PFSK-1 (cell line): ENCODE data around the gene FAM151B. TPM values are rescaled to one million over a fixed set of nuclear protein-coding genes. Genes with fewer than 3 reads are reported as not detected.
A peak's percentile ranks its signal among the peaks of the same experiment; 100 is the strongest.

ENCODE experiments used
- FOXP2 ChIP-seq: optimal IDR thresholded peaks from 2 replicates; pipeline ENCODE3; 2011; ENCODE audit warnings: borderline replicate concordance, control low read depth, inconsistent platforms; ENCODE audit not compliant: insufficient read depth; ENCODE audit errors: extremely low read length, extremely low read depth
- POLR2AphosphoS5 ChIP-seq: IDR thresholded peaks from 2 replicates; pipeline ENCODE4 v1.6.1; 2012; ENCODE audit warnings: low read depth, mild to moderate bottlenecking, control low read depth, low read length, moderate library complexity
- REST ChIP-seq, 2 experiments: IDR thresholded peaks; 2 replicates each; pipeline versions ENCODE4 v1.6.1 to v1.8.0; 2011 to 2012; ENCODE audit warnings: low read depth in 2 of 2, low read length in 2 of 2, control low read depth in 1 of 2, inconsistent platforms in 1 of 2, mild to moderate bottlenecking in 1 of 2, moderate library complexity in 1 of 2; ENCODE audit not compliant: insufficient read depth in 1 of 2
- SIN3A ChIP-seq: IDR thresholded peaks from 2 replicates; pipeline ENCODE4 v1.6.1; 2012; ENCODE audit warnings: mild to moderate bottlenecking, low read length, moderate library complexity, borderline replicate concordance; ENCODE audit not compliant: insufficient read depth
- TAF1 ChIP-seq: IDR thresholded peaks from 2 replicates; pipeline ENCODE4 v1.6.1; 2012; ENCODE audit warnings: low read length, control low read depth, borderline replicate concordance; ENCODE audit not compliant: insufficient read depth
- polyA plus RNA-seq: library from polyadenylated mRNA; unstranded; fragments of >200 nt; gene quantifications from one replicate; pipeline ENCODE4 v1.2.1, GENCODE V29; 2012; ENCODE audit warnings: low read depth, missing spikeins; ENCODE audit not compliant: insufficient read length

The FAM151B gene
- 0.44 TPM for polyA plus RNA-seq

DNA sequence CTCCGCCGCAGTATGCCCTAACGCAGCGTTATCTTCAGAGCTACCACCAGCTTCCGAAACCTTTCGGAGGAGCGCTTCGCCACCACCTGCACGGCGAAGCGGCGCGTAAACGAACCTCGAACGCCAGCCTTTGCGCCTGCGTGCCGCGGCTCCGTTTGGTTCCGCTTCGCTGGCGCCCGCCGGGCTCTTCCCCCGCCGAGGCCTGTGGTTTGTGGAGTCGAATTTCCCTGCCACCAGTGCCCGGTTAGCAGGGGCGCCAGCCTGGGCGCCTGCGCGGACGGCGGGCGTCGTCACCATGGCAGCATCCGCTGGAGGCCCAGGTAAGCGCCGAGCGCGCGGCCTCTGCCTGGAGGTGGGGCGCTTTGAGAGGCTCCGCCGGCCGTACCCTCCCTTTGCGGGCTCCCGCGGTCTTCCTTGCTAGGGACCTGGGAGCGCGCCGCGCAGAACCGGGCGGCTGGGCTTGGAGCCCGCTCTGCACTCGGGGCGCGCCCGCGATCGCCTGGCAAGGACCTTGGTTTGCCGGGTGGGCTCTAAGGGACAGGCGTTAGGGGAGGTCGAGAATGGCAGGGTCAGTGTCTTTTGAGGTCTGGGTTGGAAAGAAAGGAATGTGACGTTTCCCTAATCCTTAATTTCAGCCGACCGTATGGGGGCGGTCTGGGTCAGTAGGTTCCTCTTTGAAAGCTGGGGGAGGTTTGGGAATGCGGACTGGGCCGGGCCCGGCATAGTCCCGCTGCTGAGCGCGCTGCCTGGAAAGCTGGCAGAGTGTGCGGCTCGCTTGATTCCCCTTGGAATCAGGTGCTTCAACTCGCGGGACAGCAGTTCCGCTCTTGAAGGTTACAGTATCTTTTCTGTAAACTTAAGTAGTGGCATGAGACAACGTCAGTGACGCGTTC, at the start of gene FAM151B:
Gene FAM151B, plus strand, starts transcription at position 272 of the 893 bp plus-strand sequence. Its CDS starts 24 bp downstream, at position 296.
- TF ChIP-seq SIN3A (no peak), FOXP2 (peak; percentile 7)

GRCh38 chr5:80438739-80439138, 49.2 kb upstream of the FAM151B start:
- TF ChIP-seq POLR2AphosphoS5 = no peak
- TF ChIP-seq FOXP2 = no peak
- TF ChIP-seq TAF1 = no peak
- TF ChIP-seq REST (IDR thresholded peaks at IDR 0.05; ENCODE audit: insufficient read depth in 1 of 2, low read depth in 2 of 2, low read length in 2 of 2) = no peak
- no peak for TF ChIP-seq SIN3A

DNA sequence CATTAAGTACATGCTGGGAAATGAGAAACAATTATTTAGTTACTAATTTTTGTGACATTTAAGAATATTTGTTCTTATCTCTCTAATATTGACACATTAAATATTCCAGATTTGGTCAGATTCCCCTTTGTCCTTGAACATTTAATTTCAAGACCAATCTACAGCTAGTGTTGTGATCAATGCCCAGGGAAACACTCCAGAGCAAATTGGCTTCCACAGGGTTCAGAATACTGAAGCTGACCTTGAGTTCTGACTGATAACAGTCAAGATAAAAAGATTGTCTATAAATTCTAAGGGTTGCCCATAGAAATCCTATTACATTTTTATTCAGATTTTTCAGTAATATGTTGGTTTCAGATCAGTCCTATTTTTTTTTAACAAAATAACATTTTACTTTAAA, 48.7 kb upstream of the FAM151B start:
- no peak for TF ChIP-seq SIN3A
- no peak for TF ChIP-seq TAF1
- TF ChIP-seq REST (IDR thresholded peaks at IDR 0.05; ENCODE audit: insufficient read depth in 1 of 2, low read depth in 2 of 2, low read length in 2 of 2) = no peak
- no peak for TF ChIP-seq FOXP2
- TF ChIP-seq POLR2AphosphoS5 = no peak

- TF ChIP-seq FOXP2 = no peak
These were observed 45.2 kb upstream of the FAM151B start for GRCh38 chr5:80442742-80443141.

GRCh38 chr5:80453366-80453765, 34.5 kb upstream of the FAM151B start:
- no peak for TF ChIP-seq TAF1
- TF ChIP-seq FOXP2 = no peak
- TF ChIP-seq POLR2AphosphoS5 = no peak
- no peak for TF ChIP-seq REST (IDR thresholded peaks at IDR 0.05; ENCODE audit: insufficient read depth in 1 of 2, low read depth in 2 of 2, low read length in 2 of 2)
- no peak for TF ChIP-seq SIN3A

- TF ChIP-seq TAF1 = no peak
- no peak for TF ChIP-seq SIN3A
These were observed 24.6 kb upstream of the FAM151B start for GRCh38 chr5:80463269-80463668.
